ENCODE results near the gene GABRR3. TPM values are rescaled to one million over a fixed set of nuclear protein-coding genes. Genes with fewer than 3 reads are reported as not detected.

The GABRR3 gene
- not detected for total RNA-seq

- Histone ChIP-seq H3K27ac (no peak within 1 kb of the TSS), H3K27me3 (peaks cover 0 to 11% of the 10 kb centered on the region in 2 donors), H3K4me1 (no peaks in the 10 kb centered on the region), H3K36me3 (no peaks in the 10 kb centered on the region), H3K9me3 (no peaks in the 10 kb centered on the region), H3K4me3 (no peak within 1 kb of the TSS)
- intact Hi-C loops (cut with DNase I; ENCODE audit: low total_unique reads), result no loop called here
- no peak for TF ChIP-seq CTCF (IDR thresholded peaks at IDR 0.05)
- TF ChIP-seq POLR2A (IDR thresholded peaks at IDR 0.05), result no peak
- no peak for TF ChIP-seq POLR2AphosphoS5 (IDR thresholded peaks at IDR 0.05)
- no peak for DNase-seq (ENCODE audit: low spot score in 2 of 2)
Measured at GRCh38 chr3:98035208-98035607, at the start of gene GABRR3. GABRR3 (minus strand) TSS chr3:98035315; CDS start chr3:98034987, 328 bp downstream.

GRCh38 chr3:98073486-98073885 is 38.4 kb upstream of the GABRR3 start:
- TF ChIP-seq CTCF (IDR thresholded peaks at IDR 0.05), result no peak
- TF ChIP-seq POLR2AphosphoS5 (IDR thresholded peaks at IDR 0.05), result no peak
- TF ChIP-seq POLR2A (IDR thresholded peaks at IDR 0.05), result no peak
- H3K36me3 ChIP-seq, result no peaks in the 10 kb centered on the region
- H3K9me3 ChIP-seq, result no peaks in the 10 kb centered on the region
- H3K4me1 ChIP-seq, result no peaks in the 10 kb centered on the region
- no peak overlapping the region for H3K27ac ChIP-seq
- no peak overlapping the region for H3K4me3 ChIP-seq
- intact Hi-C loops (cut with DNase I; ENCODE audit: low total_unique reads), result no loop called here
- DNase-seq (ENCODE audit: low spot score in 2 of 2), result no peak
- no peaks in the 10 kb centered on the region for H3K27me3 ChIP-seq

- no peaks in the 10 kb centered on the region for H3K36me3 ChIP-seq
- H3K4me3 ChIP-seq, result no peak overlapping the region
- H3K9me3 ChIP-seq, result no peaks in the 10 kb centered on the region
- TF ChIP-seq CTCF (IDR thresholded peaks at IDR 0.05), result no peak
- TF ChIP-seq POLR2AphosphoS5 (IDR thresholded peaks at IDR 0.05), result no peak
- no peak for TF ChIP-seq POLR2A (IDR thresholded peaks at IDR 0.05)
- DNase-seq (ENCODE audit: low spot score in 2 of 2), result no peak
- H3K27me3 ChIP-seq, result no peaks in the 10 kb centered on the region
- intact Hi-C loops (cut with DNase I; ENCODE audit: low total_unique reads), result no loop called here
- no peak overlapping the region for H3K27ac ChIP-seq
- H3K4me1 ChIP-seq, result no peaks in the 10 kb centered on the region
Measured at GRCh38 chr3:98070840-98071239, 35.7 kb upstream of the GABRR3 start.

- no peaks in the 10 kb centered on the region for H3K4me1 ChIP-seq
- no peak for TF ChIP-seq POLR2A (IDR thresholded peaks at IDR 0.05)
- no peak for TF ChIP-seq POLR2AphosphoS5 (IDR thresholded peaks at IDR 0.05)
- intact Hi-C loops (cut with DNase I; ENCODE audit: low total_unique reads), result no loop called here
- H3K36me3 ChIP-seq, result no peaks in the 10 kb centered on the region
- no peak for DNase-seq (ENCODE audit: low spot score in 2 of 2)
- H3K9me3 ChIP-seq, result no peaks in the 10 kb centered on the region
- H3K27me3 ChIP-seq, result no peaks in the 10 kb centered on the region
- H3K27ac ChIP-seq, result no peak overlapping the region
- H3K4me3 ChIP-seq, result no peak overlapping the region
Measured at GRCh38 chr3:98068824-98069223, 33.7 kb upstream of the GABRR3 start.

- Histone ChIP-seq H3K36me3 (no peaks in the 10 kb centered on the region), H3K27ac (no peak overlapping the region), H3K27me3 (no peaks in the 10 kb centered on the region), H3K9me3 (no peaks in the 10 kb centered on the region), H3K4me3 (no peak overlapping the region), H3K4me1 (no peaks in the 10 kb centered on the region)
- TF ChIP-seq POLR2A (IDR thresholded peaks at IDR 0.05) (no peak), POLR2AphosphoS5 (IDR thresholded peaks at IDR 0.05) (no peak), CTCF (IDR thresholded peaks at IDR 0.05) (no peak)
- DNase-seq (ENCODE audit: low spot score in 2 of 2), result no peak
- intact Hi-C loops (cut with DNase I; ENCODE audit: low total_unique reads), result no loop called here
Measured at GRCh38 chr3:98058244-98058960, 23.3 kb upstream of the GABRR3 start.

Data from breast epithelium (tissue), 4 donors.